ENCODE results near the gene CD226.
"Not testable (repeated sequence)": the region's sequence is repeated elsewhere in the genome, so short reads cannot be mapped to it uniquely, and the experiment has no call there.

The CD226 gene

GRCh38 chr18:69872661-69873060 lies 75.0 kb downstream of the CD226 start:
- no peak for DNase-seq (ENCODE audit: low spot score)

- no peak for DNase-seq (ENCODE audit: low spot score)
Measured at GRCh38 chr18:69871363-69871762, 76.3 kb downstream of the CD226 start.

DNA sequence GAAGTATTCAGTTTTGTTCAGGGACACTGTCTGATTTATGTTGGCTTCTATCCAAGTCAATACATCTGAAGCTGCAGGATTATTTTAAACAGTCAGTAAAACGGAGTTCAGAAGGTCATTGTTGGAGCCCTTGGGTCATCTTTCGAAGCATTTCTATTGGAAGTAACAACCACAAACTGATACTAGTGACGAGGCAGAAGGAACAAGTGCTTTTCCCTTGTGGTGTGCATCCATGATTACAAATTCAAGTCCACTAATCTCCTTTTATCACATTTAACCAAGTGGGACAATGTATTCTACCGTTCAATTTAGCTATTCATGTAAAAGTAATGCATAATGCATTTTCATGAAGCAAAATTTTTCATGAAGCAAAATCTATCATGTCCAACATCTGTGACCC lies 76.9 kb downstream of the CD226 start:
- no peak for DNase-seq (ENCODE audit: low spot score)

- DNase-seq (ENCODE audit: low spot score) = no peak
Measured at GRCh38 chr18:69866212-69866611, 81.5 kb downstream of the CD226 start.

- no peak for DNase-seq (ENCODE audit: low spot score)
Measured at GRCh38 chr18:69865776-69866175, 81.9 kb downstream of the CD226 start.

DNA sequence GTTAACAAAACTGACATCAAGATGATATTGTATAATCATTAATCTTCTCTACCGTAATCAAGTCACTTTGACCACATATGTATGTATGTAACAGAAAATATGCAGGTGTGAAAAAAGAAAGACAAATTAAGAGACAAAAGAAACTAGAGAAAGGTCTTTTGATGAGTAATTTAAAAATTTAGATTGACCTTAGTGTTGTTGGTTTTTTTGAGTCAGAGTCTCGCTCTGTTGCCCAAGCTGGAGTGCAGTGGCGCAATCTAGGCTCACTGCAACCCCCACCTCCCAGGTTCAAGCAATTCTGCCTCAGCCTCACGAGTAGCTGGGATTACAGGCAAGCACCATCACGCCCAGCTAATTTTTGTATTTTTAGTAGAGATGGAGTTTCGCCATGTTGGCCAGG lies 82.9 kb downstream of the CD226 start:
- DNase-seq (ENCODE audit: low spot score) = not testable (repeated sequence)

DNA sequence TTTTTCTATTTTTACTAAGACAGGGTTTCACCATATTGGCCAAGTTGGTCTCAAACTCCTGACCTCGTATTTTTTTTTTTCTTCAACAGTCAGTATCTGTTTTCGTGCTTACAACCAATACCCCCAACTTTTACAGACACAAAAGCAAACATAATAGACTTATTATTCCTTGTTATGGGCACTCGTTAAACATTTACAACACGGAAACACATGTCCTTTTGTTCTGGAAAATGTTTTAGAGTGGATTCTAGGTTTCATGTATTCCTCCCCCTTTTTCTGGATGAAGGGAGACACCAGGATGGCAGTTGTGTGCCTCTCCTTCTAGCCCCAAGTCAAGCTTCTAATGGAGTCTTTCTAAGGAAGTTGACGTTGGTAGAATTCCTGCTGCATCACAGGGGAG lies 88.8 kb downstream of the CD226 start:
- DNase-seq (ENCODE audit: low spot score) = no peak

- DNase-seq (ENCODE audit: low spot score) = no peak
Measured at GRCh38 chr18:69854455-69854854, 93.2 kb downstream of the CD226 start.

- no peak for DNase-seq (ENCODE audit: low spot score)
Measured at GRCh38 chr18:69853051-69853450, 94.6 kb downstream of the CD226 start.

GRCh38 chr18:69845593-69846506 lies 101.8 kb downstream of the CD226 start:
- peak; percentile 76 for DNase-seq (ENCODE audit: low spot score)

DNA sequence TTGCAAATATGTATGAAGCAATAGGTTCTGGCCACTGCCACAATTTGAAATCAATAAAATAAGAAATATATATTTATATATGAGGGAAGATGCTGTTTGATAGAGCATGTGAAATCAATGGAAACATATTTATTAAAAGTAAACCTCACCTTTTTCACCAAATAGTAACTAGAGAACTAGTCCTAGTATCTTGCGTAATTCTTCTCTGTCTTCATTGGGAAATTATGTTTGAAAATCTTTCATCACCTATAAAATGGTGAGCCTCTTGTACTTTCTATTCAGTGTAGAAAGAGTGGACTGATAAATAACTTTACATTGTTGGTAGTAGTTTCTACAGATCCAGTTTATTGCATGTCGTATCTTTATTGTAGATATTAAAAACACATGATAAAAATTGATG lies 103.0 kb downstream of the CD226 start:
- no peak for DNase-seq (ENCODE audit: low spot score)

- no peak for DNase-seq (ENCODE audit: low spot score)
Measured at GRCh38 chr18:69843015-69843414, 104.7 kb downstream of the CD226 start.

- DNase-seq (ENCODE audit: low spot score) = no peak
Measured at GRCh38 chr18:69841117-69841516, 106.6 kb downstream of the CD226 start.

DNA sequence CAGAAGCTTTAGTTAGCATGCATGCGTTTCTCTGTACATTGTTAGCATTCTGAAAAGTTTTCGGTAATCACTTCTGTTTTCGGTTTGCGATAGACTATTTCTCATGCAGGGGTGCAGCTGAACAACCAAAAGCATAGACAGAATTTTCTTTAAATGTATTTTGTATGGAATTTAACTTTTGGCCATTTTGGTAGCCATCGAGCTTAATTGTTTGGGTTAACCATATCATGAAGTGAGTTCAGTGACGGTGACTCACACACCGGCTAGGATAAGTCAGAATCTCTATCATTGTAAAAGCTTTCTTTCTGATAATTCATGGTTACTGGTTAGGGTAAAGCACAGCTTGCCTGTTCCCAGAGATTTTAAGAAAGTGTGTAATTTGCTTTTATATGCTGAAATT lies 107.2 kb downstream of the CD226 start:
- no peak for DNase-seq (ENCODE audit: low spot score)

GRCh38 chr18:69840001-69840400 lies 107.7 kb downstream of the CD226 start:
- DNase-seq (ENCODE audit: low spot score) = peak; percentile 95

DNA sequence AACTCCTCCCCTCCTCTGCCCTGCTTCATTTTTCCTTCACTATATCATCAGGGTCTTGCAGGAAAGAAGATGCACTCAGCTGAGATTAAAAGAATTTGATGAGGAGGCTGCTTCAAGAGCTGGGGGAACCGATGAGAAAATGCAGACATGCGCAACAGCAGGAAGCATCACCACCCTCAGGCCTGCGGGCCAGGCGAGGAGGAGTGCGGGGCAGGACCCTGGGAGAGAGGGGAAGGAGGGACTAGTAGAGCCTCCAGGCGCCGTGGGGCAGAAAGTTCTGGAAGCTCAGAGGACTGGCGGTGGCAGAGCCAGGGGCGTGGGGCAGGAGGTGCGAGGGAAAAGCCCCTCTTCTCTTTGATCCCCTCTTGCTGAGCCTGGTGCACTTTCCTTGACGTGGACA lies 108.2 kb downstream of the CD226 start:
- DNase-seq (ENCODE audit: low spot score) = peak; percentile 5

- peak; percentile 41 for DNase-seq (ENCODE audit: low spot score)
Measured at GRCh38 chr18:69838620-69839411, 108.9 kb downstream of the CD226 start.

- DNase-seq (ENCODE audit: low spot score) = no peak
Measured at GRCh38 chr18:69838003-69838402, 109.7 kb downstream of the CD226 start.

GRCh38 chr18:69834980-69835379 lies 112.7 kb downstream of the CD226 start:
- not testable (repeated sequence) for DNase-seq (ENCODE audit: low spot score)

GRCh38 chr18:69830189-69830588 lies 117.5 kb downstream of the CD226 start:
- no peak for DNase-seq (ENCODE audit: low spot score)

DNA sequence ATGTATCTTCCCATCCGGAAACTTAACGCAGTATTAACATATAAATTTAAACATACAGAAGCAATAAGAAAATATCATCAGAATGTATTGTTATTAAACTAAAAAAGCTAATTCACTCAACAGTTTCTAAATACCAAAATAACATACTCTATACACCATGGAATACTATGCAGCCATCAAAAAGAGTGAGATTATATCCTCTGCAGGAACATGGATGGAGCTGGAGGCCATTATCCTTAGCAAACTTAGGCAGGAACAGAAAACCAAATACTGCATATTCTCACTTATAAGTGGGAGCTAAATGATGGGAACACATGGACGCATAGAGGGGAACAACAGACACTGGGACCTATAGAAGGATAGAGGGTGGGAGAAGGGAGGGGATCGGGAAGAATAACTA lies 127.1 kb downstream of the CD226 start:
- DNase-seq (ENCODE audit: low spot score) = no peak

DNA sequence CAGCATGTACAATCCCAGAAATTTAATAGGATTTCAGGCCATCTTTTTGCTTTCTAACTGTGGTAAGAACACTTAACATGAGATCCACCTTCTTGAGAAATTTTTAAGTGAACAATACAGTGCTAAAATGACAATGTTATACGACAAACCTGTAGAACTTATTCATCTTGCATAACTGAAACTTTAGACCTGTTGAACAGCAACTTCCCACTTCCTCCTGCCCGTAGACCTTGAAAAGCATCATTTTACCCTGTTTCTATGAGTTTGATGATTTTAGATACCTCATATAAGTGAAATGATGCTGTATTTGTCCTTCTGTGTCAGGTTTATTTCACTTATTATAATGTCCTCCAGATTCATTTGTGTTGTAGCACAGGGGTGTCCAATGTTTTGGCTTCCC lies 128.2 kb downstream of the CD226 start:
- no peak for DNase-seq (ENCODE audit: low spot score)

DNA sequence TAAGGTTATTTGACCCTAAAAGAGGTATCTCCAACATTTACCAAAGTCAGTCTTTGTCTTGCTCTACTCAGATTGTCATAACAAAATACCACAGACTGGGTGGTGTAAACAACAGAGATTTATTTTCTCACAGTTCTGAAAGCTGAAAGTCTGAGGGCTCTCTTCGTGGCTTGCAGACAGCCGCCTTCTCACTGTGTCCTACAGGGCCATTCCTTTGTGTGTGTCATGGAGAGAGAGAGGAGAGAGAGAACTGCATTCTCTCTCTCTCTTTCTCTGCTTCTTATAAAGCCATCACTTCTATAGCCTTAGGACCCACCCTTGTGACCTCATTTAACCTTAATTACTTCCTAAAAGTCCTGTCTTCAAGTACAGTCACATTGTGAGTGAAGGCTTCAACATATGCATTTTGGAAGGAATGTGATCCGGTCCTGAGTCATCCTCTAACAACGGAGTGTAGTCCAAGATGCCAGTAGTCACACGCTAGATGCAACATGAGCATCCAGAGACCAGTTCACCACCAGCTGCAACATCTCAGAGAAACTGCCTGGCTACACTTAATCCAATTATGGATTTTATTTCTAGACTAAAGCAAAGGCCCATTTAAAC lies 130.2 kb downstream of the CD226 start:
- no peak for DNase-seq (ENCODE audit: low spot score)

Measured in cerebellar cortex (tissue), 1 donor.